Endothelial cell (in vitro differentiated cells): ENCODE results near the gene PHTF2. TPM values are rescaled to one million over a fixed set of nuclear protein-coding genes. Genes with fewer than 3 reads are reported as not detected.

Experiments
- DNase-seq: peaks from one replicate; pipeline ENCODE4 v3.0.0; 2021; ENCODE audit warnings: low spot score
- H3K27ac Mint-ChIP-seq: one replicate; pipeline ENCODE4 v1.8.0; 2021; ENCODE audit warnings: mixed read lengths, inconsistent platforms; ENCODE audit not compliant: unreplicated experiment
- H3K27me3 Mint-ChIP-seq: one replicate; pipeline ENCODE4 v1.8.0; 2021; ENCODE audit warnings: mild to moderate bottlenecking, moderate library complexity, mixed read lengths, inconsistent platforms; ENCODE audit not compliant: unreplicated experiment
- H3K36me3 Mint-ChIP-seq: one replicate; pipeline ENCODE4 v1.8.0; 2021; ENCODE audit warnings: mild to moderate bottlenecking, low read depth, mixed read lengths, inconsistent platforms; ENCODE audit not compliant: unreplicated experiment
- H3K4me1 Mint-ChIP-seq: one replicate; pipeline ENCODE4 v1.8.0; 2021; ENCODE audit warnings: mild to moderate bottlenecking, mixed read lengths, inconsistent platforms; ENCODE audit not compliant: unreplicated experiment
- H3K4me3 Mint-ChIP-seq: one replicate; pipeline ENCODE4 v1.8.0; 2021; ENCODE audit warnings: mild to moderate bottlenecking, mixed read lengths, inconsistent platforms; ENCODE audit not compliant: unreplicated experiment
- H3K9me3 Mint-ChIP-seq: one replicate; pipeline ENCODE4 v1.8.0; 2021; ENCODE audit warnings: mixed read lengths, inconsistent platforms; ENCODE audit not compliant: unreplicated experiment
- CTCF ChIP-seq: fragments of 200-600 bp; sonication (generic); IDR thresholded peaks from one replicate; pipeline ENCODE4 v1.5.0; 2021; ENCODE audit warnings: antibody characterized with exemption; ENCODE audit not compliant: unreplicated experiment
- total RNA-seq: library from RNA; stranded (reverse); fragmentation: NEBNext Ultra II Directional; extraction: Animal tissue kit (Norgen Biotek cat#: 25700); gene quantifications from one replicate; pipeline ENCODE4 v1.2.1, GENCODE V29; 2021; ENCODE audit not compliant: unreplicated experiment

The PHTF2 gene
- total RNA-seq, 1 donor from 2014 or later, result 10.3 TPM

- Mint-ChIP-seq H3K27me3 (no peaks in the 10 kb centered on the region), H3K4me3 (no peak overlapping the region), H3K27ac (no peak overlapping the region), H3K4me1 (no peaks in the 10 kb centered on the region), H3K9me3 (no peaks in the 10 kb centered on the region), H3K36me3 (no peaks in the 10 kb centered on the region)
- no peak for DNase-seq
- no peak for TF ChIP-seq CTCF
Observed at GRCh38 chr7:77954773-77955555, 156.4 kb downstream of the PHTF2 start.

GRCh38 chr7:77958436-77958835 lies 159.9 kb downstream of the PHTF2 start:
- TF ChIP-seq CTCF, result no peak

GRCh38 chr7:77959080-77959479 lies 160.5 kb downstream of the PHTF2 start:
- no peak for DNase-seq
- no peaks in the 10 kb centered on the region for H3K27me3 Mint-ChIP-seq
- no peak overlapping the region for H3K27ac Mint-ChIP-seq
- H3K9me3 Mint-ChIP-seq, result no peaks in the 10 kb centered on the region
- no peak overlapping the region for H3K4me3 Mint-ChIP-seq
- no peak for TF ChIP-seq CTCF
- H3K36me3 Mint-ChIP-seq, result no peaks in the 10 kb centered on the region
- H3K4me1 Mint-ChIP-seq, result no peaks in the 10 kb centered on the region

More at GRCh38 chr7:77958436-77958835, 159.9 kb downstream of the PHTF2 start:
- H3K4me1 Mint-ChIP-seq, result no peaks in the 10 kb centered on the region
- H3K9me3 Mint-ChIP-seq, result no peaks in the 10 kb centered on the region
- no peak overlapping the region for H3K27ac Mint-ChIP-seq
- DNase-seq, result no peak
- no peaks in the 10 kb centered on the region for H3K27me3 Mint-ChIP-seq
- H3K36me3 Mint-ChIP-seq, result no peaks in the 10 kb centered on the region
- no peak overlapping the region for H3K4me3 Mint-ChIP-seq

GRCh38 chr7:77960336-77960735 lies 161.8 kb downstream of the PHTF2 start:
- Mint-ChIP-seq H3K9me3 (no peaks in the 10 kb centered on the region), H3K27me3 (no peaks in the 10 kb centered on the region), H3K27ac (no peak overlapping the region), H3K4me3 (no peak overlapping the region), H3K36me3 (no peaks in the 10 kb centered on the region), H3K4me1 (no peaks in the 10 kb centered on the region)
- no peak for DNase-seq
- TF ChIP-seq CTCF, result no peak

GRCh38 chr7:77967429-77967828 lies 168.9 kb downstream of the PHTF2 start:
- Mint-ChIP-seq H3K27ac (no peak overlapping the region), H3K4me1 (no peaks in the 10 kb centered on the region), H3K36me3 (no peaks in the 10 kb centered on the region), H3K9me3 (no peaks in the 10 kb centered on the region), H3K4me3 (no peak overlapping the region), H3K27me3 (peaks cover 1% of the 10 kb centered on the region)
- no peak for TF ChIP-seq CTCF
- DNase-seq, result no peak
